ENCODE results near the gene TLE5. TPM values are rescaled to one million over a fixed set of nuclear protein-coding genes. Genes with fewer than 3 reads are reported as not detected.

Gene TLE5
- polyA plus RNA-seq, 2 of the 4 experiments (the other 2 are of a cell fraction) = 171 to 216 TPM

DNA sequence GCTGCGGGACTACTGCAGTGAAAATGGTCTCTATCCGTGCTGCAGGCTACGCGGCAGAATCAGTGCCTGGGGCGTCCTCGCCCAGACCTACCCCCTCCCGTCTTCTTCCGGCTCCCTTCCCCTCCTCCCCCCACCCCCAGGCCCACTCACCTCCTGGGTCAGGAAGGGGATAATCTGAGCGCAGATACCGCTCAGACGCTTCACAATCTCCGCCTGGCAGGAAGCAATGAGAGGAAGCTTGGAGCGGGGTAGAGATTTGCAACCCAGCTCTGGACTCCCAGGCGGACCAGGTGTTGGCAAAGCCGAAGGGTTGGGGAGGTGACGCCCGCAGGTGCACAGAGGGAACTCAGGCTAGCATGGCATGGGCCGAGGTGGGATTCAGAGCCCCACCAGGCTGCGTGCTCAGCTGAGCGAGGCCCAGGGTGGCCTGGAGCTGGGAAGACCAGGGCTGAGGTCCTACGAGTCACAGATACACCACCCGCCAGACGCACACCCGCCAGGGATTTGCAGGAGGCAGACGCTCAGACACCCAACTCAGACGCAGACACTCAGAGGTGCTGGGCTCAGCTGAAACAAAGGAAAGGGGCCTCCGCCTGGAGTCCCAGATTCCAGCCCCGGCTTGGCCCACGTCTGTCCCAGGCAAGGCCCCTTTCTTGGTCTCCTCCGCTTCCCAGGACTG is 37.3 kb downstream of the TLE5 start (continued):
- TF ChIP-seq ZFP36 (IDR thresholded peaks at IDR 0.05; ENCODE audit: borderline replicate concordance, partially characterized antibody) (no peak), HEYL (CRISPR knock-in tag; IDR thresholded peaks at IDR 0.05) (no peak), ZSCAN20 (CRISPR knock-in tag; IDR thresholded peaks at IDR 0.05) (no peak)
- TF ChIP-seq, protein P1, sequence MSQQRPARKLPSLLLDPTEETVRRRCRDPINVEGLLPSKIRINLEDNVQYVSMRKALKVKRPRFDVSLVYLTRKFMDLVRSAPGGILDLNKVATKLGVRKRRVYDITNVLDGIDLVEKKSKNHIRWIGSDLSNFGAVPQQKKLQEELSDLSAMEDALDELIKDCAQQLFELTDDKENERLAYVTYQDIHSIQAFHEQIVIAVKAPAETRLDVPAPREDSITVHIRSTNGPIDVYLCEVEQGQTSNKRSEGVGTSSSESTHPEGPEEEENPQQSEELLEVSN (IDR thresholded peaks at IDR 0.05; ENCODE audit: borderline replicate concordance, low read depth) = no peak
- TF ChIP-seq, protein P2, sequence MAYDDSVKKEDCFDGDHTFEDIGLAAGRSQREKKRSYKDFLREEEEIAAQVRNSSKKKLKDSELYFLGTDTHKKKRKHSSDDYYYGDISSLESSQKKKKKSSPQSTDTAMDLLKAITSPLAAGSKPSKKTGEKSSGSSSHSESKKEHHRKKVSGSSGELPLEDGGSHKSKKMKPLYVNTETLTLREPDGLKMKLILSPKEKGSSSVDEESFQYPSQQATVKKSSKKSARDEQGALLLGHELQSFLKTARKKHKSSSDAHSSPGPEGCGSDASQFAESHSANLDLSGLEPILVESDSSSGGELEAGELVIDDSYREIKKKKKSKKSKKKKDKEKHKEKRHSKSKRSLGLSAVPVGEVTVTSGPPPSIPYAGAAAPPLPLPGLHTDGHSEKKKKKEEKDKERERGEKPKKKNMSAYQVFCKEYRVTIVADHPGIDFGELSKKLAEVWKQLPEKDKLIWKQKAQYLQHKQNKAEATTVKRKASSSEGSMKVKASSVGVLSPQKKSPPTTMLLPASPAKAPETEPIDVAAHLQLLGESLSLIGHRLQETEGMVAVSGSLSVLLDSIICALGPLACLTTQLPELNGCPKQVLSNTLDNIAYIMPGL (CRISPR knock-in tag; IDR thresholded peaks at IDR 0.05; ENCODE audit: borderline replicate concordance) = no peak
- TF ChIP-seq, protein P3, sequence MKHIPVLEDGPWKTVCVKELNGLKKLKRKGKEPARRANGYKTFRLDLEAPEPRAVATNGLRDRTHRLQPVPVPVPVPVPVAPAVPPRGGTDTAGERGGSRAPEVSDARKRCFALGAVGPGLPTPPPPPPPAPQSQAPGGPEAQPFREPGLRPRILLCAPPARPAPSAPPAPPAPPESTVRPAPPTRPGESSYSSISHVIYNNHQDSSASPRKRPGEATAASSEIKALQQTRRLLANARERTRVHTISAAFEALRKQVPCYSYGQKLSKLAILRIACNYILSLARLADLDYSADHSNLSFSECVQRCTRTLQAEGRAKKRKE (CRISPR knock-in tag; IDR thresholded peaks at IDR 0.05; ENCODE audit: low read depth) = no peak

DNA sequence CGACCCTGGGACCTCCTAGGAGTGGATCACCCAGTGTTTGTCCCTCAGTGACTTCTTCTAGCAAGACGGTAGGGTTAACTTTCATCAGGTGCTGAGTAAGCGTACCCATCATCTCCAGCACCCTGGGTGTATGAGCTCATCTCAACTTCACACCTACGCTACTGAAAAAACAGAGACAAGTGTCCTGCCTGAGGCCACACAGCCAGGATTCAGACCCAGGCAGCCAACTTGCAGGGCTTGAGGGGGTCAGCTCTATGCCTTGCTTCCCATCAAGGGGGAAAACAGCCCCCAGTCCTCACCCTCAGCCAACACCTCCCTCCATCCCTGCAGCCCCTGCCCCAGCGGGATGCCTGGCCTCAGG is 37.8 kb downstream of the TLE5 start:
- Histone ChIP-seq H3K4me1 (no peaks in the 10 kb centered on the region), H3K27ac (no peak overlapping the region), H3K4me3 (no peak overlapping the region), H3K4me2 (no peak overlapping the region), H3K9me3 (no peaks in the 10 kb centered on the region)
- ChIA-PET CTCF (interaction anchor here (1.0 to 1.2 kb wide), 2 partner anchors 11 to 74 kb away, joined by 3 read pairs; no protein-coding TSS in a partner anchor), POLR2A (interaction anchor here (0.5 kb wide), 1 partner anchor 37 kb away, joined by 4 read pairs; no protein-coding TSS in a partner anchor)
- ATAC-seq = no peak
- TF ChIP-seq CEBPB (IDR thresholded peaks at IDR 0.05) (no peak), CBX2 (IDR thresholded peaks at IDR 0.05; ENCODE audit: borderline replicate concordance, low read depth) (no peak), RNF2 (IDR thresholded peaks at IDR 0.05; ENCODE audit: borderline replicate concordance, low read depth) (no peak), ESRRA (IDR thresholded peaks at IDR 0.05; ENCODE audit: borderline replicate concordance, low read length) (no peak), CBX8 (IDR thresholded peaks at IDR 0.05) (no peak)
- no peak for FAIRE-seq
- no peak for DNase-seq (ENCODE audit: low read depth in 1 of 2, low spot score in 1 of 2)
- 89% methylated on average over 1 of the region's 5 CpGs for WGBS (ENCODE audit: missing lambda C conversion rate)

DNA sequence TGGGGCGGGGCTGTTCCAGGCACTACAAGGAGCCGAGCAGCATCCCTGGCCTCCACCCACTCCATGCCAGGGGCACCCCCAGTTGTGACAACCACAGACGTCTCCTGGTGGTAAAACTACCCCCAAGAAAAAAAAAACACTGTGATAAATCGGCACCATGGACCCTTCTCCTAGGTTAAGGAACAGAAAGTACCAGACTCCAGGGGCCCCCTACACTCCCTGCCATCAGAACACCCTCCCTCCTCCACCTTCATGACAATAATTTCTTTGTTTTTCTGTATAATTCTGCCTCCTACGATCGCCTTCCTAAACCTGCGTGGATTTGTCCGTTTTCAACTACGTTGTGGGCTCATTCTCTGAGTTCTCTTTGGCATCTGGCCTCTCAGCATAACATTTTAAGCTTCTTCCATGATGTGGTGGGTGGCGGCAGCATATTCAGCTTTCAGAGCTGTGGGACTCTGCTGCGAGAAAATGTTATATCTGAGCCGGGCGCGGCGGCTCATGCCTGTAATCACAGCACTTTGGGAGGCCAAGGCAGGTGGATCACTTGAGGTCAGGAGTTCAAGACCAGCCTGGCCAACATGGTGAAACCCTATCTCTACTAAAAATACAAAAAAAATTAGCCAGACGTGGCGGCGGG is 41.9 kb downstream of the TLE5 start:
- no peak for ATAC-seq
- CTCF ChIA-PET = no interaction called here
- WGBS (ENCODE audit: missing lambda C conversion rate) = 72% methylated on average over 18 of the region's 18 CpGs

More for the DNA sequence above, 41.9 kb downstream of the TLE5 start:
- DNase-seq (ENCODE audit: low read depth in 1 of 2, low spot score in 1 of 2) = no peak
- Histone ChIP-seq H3K4me3 (no peak overlapping the region), H3K4me2 (no peak overlapping the region), H3K27ac (no peak overlapping the region), H3K4me1 (no peaks in the 10 kb centered on the region), H3K9me3 (no peaks in the 10 kb centered on the region)
- TF ChIP-seq HOXA7 (CRISPR knock-in tag; IDR thresholded peaks at IDR 0.05) (no peak), CHD4 (IDR thresholded peaks at IDR 0.05; ENCODE audit: borderline replicate concordance) (no peak), RARB (CRISPR knock-in tag; IDR thresholded peaks at IDR 0.05) (no peak), EHF (CRISPR knock-in tag; IDR thresholded peaks at IDR 0.05) (no peak), ZFP36 (IDR thresholded peaks at IDR 0.05; ENCODE audit: borderline replicate concordance, partially characterized antibody) (no peak), CHD2 (IDR thresholded peaks at IDR 0.05; ENCODE audit: low read length, partially characterized antibody) (no peak), HEYL (CRISPR knock-in tag; IDR thresholded peaks at IDR 0.05) (no peak), ZNF302 (CRISPR knock-in tag; IDR thresholded peaks at IDR 0.05) (no peak), KDM5A (IDR thresholded peaks at IDR 0.05) (no peak), TFCP2L1 (CRISPR knock-in tag; IDR thresholded peaks at IDR 0.05) (no peak), EP300 (IDR thresholded peaks at IDR 0.05) (no peak), POLR2AphosphoS2 (conservative IDR thresholded peaks at IDR 0.05; ENCODE audit: low read length) (no peak), HOXB13 (CRISPR knock-in tag; IDR thresholded peaks at IDR 0.05; ENCODE audit: low read depth) (no peak), CBX2 (IDR thresholded peaks at IDR 0.05; ENCODE audit: borderline replicate concordance, low read depth) (no peak), SREBF2 (IDR thresholded peaks at IDR 0.05) (no peak), MAZ (IDR thresholded peaks at IDR 0.05; ENCODE audit: borderline replicate concordance, low read depth, low read length) (no peak), PHF8 (IDR thresholded peaks at IDR 0.05; ENCODE audit: borderline replicate concordance, low read depth) (no peak)
- TF ChIP-seq, protein P4, sequence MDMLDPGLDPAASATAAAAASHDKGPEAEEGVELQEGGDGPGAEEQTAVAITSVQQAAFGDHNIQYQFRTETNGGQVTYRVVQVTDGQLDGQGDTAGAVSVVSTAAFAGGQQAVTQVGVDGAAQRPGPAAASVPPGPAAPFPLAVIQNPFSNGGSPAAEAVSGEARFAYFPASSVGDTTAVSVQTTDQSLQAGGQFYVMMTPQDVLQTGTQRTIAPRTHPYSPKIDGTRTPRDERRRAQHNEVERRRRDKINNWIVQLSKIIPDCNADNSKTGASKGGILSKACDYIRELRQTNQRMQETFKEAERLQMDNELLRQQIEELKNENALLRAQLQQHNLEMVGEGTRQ (IDR thresholded peaks at IDR 0.05) = no peak
- TF ChIP-seq, protein P5, sequence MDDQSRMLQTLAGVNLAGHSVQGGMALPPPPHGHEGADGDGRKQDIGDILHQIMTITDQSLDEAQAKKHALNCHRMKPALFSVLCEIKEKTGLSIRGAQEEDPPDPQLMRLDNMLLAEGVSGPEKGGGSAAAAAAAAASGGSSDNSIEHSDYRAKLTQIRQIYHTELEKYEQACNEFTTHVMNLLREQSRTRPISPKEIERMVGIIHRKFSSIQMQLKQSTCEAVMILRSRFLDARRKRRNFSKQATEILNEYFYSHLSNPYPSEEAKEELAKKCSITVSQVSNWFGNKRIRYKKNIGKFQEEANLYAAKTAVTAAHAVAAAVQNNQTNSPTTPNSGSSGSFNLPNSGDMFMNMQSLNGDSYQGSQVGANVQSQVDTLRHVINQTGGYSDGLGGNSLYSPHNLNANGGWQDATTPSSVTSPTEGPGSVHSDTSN (IDR thresholded peaks at IDR 0.05) = no peak
- FAIRE-seq = no peak
- POLR2A ChIA-PET = no interaction called here
